KOPT-K1 (cell line): ENCODE results near the gene ASMT.
"Not testable (repeated sequence)": the region's sequence is repeated elsewhere in the genome, so short reads cannot be mapped to it uniquely, and the experiment has no call there.

Source experiments
- H3K27ac ChIP-seq: fragments of 200-600 bp; sonication (generic); 2 replicates; pipeline ENCODE4 v1.5.1; 2016; ENCODE audit warnings: antibody characterized with exemption, mild to moderate bottlenecking, low read depth, low read length; ENCODE audit not compliant: poor library complexity, severe bottlenecking
- H3K36me3 ChIP-seq: fragments of 200-600 bp; sonication (generic); 2 replicates; pipeline ENCODE4 v1.5.1; 2017; ENCODE audit warnings: antibody characterized with exemption, mild to moderate bottlenecking, low read length, moderate library complexity; ENCODE audit not compliant: insufficient read depth
- H3K9me3 ChIP-seq: fragments of 200-600 bp; sonication (generic); 2 replicates; pipeline ENCODE4 v1.5.1; 2017; ENCODE audit warnings: antibody characterized with exemption, low read length, mild to moderate bottlenecking; ENCODE audit not compliant: insufficient read depth, poor library complexity, severe bottlenecking

ASMT gene

GRCh38 chrX:1659664-1660461 is 45.0 kb downstream of the ASMT start:
- H3K27ac ChIP-seq: no peak overlapping the region
- H3K9me3 ChIP-seq: no peaks in the 10 kb centered on the region
- no peaks in the 10 kb centered on the region for H3K36me3 ChIP-seq

GRCh38 chrX:1661048-1661921 is 46.4 kb downstream of the ASMT start:
- no peaks in the 10 kb centered on the region for H3K9me3 ChIP-seq
- peak overlapping the region; percentile 76 for H3K27ac ChIP-seq
- no peaks in the 10 kb centered on the region for H3K36me3 ChIP-seq

- H3K27ac ChIP-seq: peak overlapping the region; percentile 76
- no peaks in the 10 kb centered on the region for H3K36me3 ChIP-seq
These were observed 47.0 kb downstream of the ASMT start for GRCh38 chrX:1661922-1662221.

GRCh38 chrX:1667566-1667965 is 52.7 kb downstream of the ASMT start:
- Histone ChIP-seq H3K27ac (no peak overlapping the region), H3K36me3 (no peaks in the 10 kb centered on the region; the same call in 1 of the 2 replicates), H3K9me3 (no peaks in the 10 kb centered on the region)

More at GRCh38 chrX:1661922-1662221, 47.0 kb downstream of the ASMT start:
- no peaks in the 10 kb centered on the region for H3K9me3 ChIP-seq

GRCh38 chrX:1673337-1673736 is 58.5 kb downstream of the ASMT start:
- no peaks in the 10 kb centered on the region for H3K9me3 ChIP-seq
- H3K36me3 ChIP-seq: no peaks in the 10 kb centered on the region; the same call in 1 of the 2 replicates
- H3K27ac ChIP-seq: no peak overlapping the region

GRCh38 chrX:1676866-1677265 is 62.0 kb downstream of the ASMT start:
- Histone ChIP-seq H3K36me3 (no peaks in the 10 kb centered on the region), H3K27ac (no peak overlapping the region), H3K9me3 (no peaks in the 10 kb centered on the region)

GRCh38 chrX:1679238-1679637 is 64.4 kb downstream of the ASMT start:
- Histone ChIP-seq H3K36me3 (no peaks in the 10 kb centered on the region), H3K9me3 (no peaks in the 10 kb centered on the region), H3K27ac (no peak overlapping the region)

GRCh38 chrX:1681439-1681838 is 66.6 kb downstream of the ASMT start:
- H3K27ac ChIP-seq: no peak overlapping the region

GRCh38 chrX:1681856-1682255 is 67.0 kb downstream of the ASMT start:
- not testable (repeated sequence) for H3K27ac ChIP-seq, H3K9me3 ChIP-seq, H3K36me3 ChIP-seq

More at GRCh38 chrX:1681439-1681838, 66.6 kb downstream of the ASMT start:
- Histone ChIP-seq H3K36me3 (no peaks in the 10 kb centered on the region), H3K9me3 (no peaks in the 10 kb centered on the region)

- not testable (repeated sequence) for H3K36me3 ChIP-seq, H3K27ac ChIP-seq, H3K9me3 ChIP-seq
These were observed 67.6 kb downstream of the ASMT start for GRCh38 chrX:1682501-1682900.

- H3K9me3 ChIP-seq, H3K27ac ChIP-seq, H3K36me3 ChIP-seq: not testable (repeated sequence)
These were observed 70.0 kb downstream of the ASMT start for GRCh38 chrX:1684883-1685282.

- H3K36me3 ChIP-seq, H3K9me3 ChIP-seq, H3K27ac ChIP-seq: not testable (repeated sequence)
These were observed 70.6 kb downstream of the ASMT start for GRCh38 chrX:1685444-1685880.

GRCh38 chrX:1686642-1687041 is 71.8 kb downstream of the ASMT start:
- no peaks in the 10 kb centered on the region for H3K36me3 ChIP-seq
- H3K27ac ChIP-seq: no peak overlapping the region
- no peaks in the 10 kb centered on the region for H3K9me3 ChIP-seq
